ENCODE data around the gene GBE1. TPM values are rescaled to one million over a fixed set of nuclear protein-coding genes. Genes with fewer than 3 reads are reported as not detected.

Gene GBE1
- total RNA-seq, 4 donors from 2014 or later, result 15.8 to 28.6 (median 20.5) TPM

DNA sequence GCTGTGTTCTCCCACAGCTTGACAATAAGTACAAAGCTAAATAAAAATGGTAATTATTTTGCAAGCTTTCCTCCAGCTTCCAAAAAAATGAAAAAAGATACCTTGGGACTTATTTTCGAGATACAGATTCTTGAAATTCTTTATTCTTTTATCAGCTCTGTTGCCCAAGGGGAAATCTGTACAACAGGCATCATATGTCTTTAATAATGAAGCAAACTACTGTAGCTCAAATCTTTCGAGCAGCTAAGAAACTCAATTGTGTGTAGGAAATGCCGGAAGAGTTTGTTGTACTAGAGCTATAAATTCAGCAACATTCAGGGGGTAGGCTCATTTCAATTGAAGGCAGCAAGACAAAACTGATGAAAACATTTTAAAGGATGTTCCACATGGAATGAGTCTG lies 297.7 kb downstream of the GBE1 start:
- H3K4me3 ChIP-seq, result no peak overlapping the region
- no peak for TF ChIP-seq EP300 (IDR thresholded peaks at IDR 0.05)
- TF ChIP-seq POLR2A (IDR thresholded peaks at IDR 0.05), result no peak
- no peak for TF ChIP-seq POLR2AphosphoS5 (IDR thresholded peaks at IDR 0.05)
- TF ChIP-seq, protein P1, sequence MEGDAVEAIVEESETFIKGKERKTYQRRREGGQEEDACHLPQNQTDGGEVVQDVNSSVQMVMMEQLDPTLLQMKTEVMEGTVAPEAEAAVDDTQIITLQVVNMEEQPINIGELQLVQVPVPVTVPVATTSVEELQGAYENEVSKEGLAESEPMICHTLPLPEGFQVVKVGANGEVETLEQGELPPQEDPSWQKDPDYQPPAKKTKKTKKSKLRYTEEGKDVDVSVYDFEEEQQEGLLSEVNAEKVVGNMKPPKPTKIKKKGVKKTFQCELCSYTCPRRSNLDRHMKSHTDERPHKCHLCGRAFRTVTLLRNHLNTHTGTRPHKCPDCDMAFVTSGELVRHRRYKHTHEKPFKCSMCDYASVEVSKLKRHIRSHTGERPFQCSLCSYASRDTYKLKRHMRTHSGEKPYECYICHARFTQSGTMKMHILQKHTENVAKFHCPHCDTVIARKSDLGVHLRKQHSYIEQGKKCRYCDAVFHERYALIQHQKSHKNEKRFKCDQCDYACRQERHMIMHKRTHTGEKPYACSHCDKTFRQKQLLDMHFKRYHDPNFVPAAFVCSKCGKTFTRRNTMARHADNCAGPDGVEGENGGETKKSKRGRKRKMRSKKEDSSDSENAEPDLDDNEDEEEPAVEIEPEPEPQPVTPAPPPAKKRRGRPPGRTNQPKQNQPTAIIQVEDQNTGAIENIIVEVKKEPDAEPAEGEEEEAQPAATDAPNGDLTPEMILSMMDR (IDR thresholded peaks at IDR 0.05), result no peak
- DNase-seq (ENCODE audit: low spot score in 2 of 2), result no peak
- no peaks in the 10 kb centered on the region for H3K4me1 ChIP-seq
- no peaks in the 10 kb centered on the region for H3K9me3 ChIP-seq
- no peaks in the 10 kb centered on the region for H3K27me3 ChIP-seq
- 48% methylated on average over 3 of the region's 3 CpGs for WGBS
- no peak overlapping the region for H3K27ac ChIP-seq
- H3K36me3 ChIP-seq, result no peaks in the 10 kb centered on the region

DNA sequence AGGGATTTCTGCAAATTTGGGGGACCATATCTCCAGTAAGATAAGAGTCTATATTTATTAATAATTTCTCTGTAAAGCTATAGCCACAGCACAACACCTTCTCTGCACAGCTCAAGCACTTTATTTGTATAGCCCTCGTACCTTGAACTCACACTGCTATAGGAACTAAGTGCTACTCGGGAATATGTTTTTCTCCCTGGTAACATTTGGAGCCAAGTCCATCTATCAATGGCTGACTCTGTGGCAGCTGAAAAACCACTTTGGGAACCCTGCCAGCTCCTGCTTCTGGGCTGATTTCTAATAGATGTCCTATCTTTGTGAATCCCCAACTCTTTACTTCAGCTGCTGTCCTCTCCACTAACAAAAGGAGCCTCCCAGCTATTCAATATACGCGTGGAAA lies 298.5 kb downstream of the GBE1 start:
- H3K27ac ChIP-seq, result no peak overlapping the region
- H3K36me3 ChIP-seq, result no peaks in the 10 kb centered on the region
- no peak for DNase-seq (ENCODE audit: low spot score in 2 of 2)
- H3K4me3 ChIP-seq, result no peak overlapping the region
- H3K27me3 ChIP-seq, result no peaks in the 10 kb centered on the region
- no peaks in the 10 kb centered on the region for H3K9me3 ChIP-seq
- WGBS, result 48% methylated on average over 4 of the region's 4 CpGs
- TF ChIP-seq EP300 (IDR thresholded peaks at IDR 0.05) (no peak), POLR2A (IDR thresholded peaks at IDR 0.05) (no peak), POLR2AphosphoS5 (IDR thresholded peaks at IDR 0.05) (no peak)
- TF ChIP-seq, protein P1 (IDR thresholded peaks at IDR 0.05), result no peak
- H3K4me1 ChIP-seq, result no peaks in the 10 kb centered on the region

DNA sequence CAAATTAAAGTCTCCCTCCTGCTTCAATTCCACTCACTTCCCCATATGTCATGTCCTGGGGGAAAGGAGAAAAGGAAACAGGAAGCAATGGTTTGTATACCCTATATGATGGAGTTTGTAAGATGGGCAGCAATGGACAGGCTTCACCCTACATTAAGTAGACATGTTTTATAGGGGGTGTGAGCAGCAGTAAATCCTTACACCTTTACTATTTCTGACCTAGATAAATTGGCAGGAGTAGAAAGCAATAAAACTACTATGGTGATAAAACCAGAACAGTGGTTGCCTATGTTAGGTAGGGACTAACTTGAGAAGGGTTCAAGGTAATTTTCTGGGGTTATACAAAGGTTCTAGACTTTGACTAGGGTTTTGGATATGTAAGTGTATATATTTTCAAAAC lies 301.7 kb downstream of the GBE1 start:
- H3K4me1 ChIP-seq, result no peaks in the 10 kb centered on the region
- no peaks in the 10 kb centered on the region for H3K27me3 ChIP-seq
- H3K9me3 ChIP-seq, result no peaks in the 10 kb centered on the region
- no peak for DNase-seq (ENCODE audit: low spot score in 2 of 2)
- no peak overlapping the region for H3K4me3 ChIP-seq
- TF ChIP-seq EP300 (IDR thresholded peaks at IDR 0.05), result no peak
- TF ChIP-seq POLR2AphosphoS5 (IDR thresholded peaks at IDR 0.05), result no peak
- TF ChIP-seq POLR2A (IDR thresholded peaks at IDR 0.05), result no peak
- TF ChIP-seq, protein P1 (IDR thresholded peaks at IDR 0.05), result no peak
- H3K27ac ChIP-seq, result no peak overlapping the region
- H3K36me3 ChIP-seq, result no peaks in the 10 kb centered on the region

DNA sequence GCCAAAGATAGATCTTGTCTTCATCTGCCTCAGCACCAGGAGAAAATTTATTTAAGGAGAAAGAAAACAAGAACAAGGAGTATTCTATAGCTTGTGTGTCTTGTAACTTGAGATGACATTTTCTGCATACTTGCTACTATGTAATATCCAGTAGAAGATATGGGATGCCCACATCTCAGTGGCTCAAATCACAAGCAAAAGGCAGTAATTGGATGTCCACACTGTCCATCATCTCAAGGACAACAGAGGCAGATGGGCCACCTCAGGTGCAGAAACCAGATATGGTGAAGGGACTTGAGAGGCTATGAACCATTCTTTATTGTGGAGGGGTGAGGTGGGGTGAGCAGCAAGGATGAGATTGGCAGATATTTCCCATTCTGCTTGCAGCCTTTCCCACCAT lies 309.0 kb downstream of the GBE1 start:
- Histone ChIP-seq H3K27me3 (no peaks in the 10 kb centered on the region), H3K4me1 (no peaks in the 10 kb centered on the region), H3K4me3 (no peak overlapping the region), H3K9me3 (no peaks in the 10 kb centered on the region), H3K27ac (no peak overlapping the region), H3K36me3 (no peaks in the 10 kb centered on the region)
- no peak for TF ChIP-seq POLR2A (IDR thresholded peaks at IDR 0.05)
- TF ChIP-seq POLR2AphosphoS5 (IDR thresholded peaks at IDR 0.05), result no peak
- no peak for TF ChIP-seq EP300 (IDR thresholded peaks at IDR 0.05)
- TF ChIP-seq, protein P1 (IDR thresholded peaks at IDR 0.05), result no peak
- DNase-seq (ENCODE audit: low spot score in 2 of 2), result no peak

DNA sequence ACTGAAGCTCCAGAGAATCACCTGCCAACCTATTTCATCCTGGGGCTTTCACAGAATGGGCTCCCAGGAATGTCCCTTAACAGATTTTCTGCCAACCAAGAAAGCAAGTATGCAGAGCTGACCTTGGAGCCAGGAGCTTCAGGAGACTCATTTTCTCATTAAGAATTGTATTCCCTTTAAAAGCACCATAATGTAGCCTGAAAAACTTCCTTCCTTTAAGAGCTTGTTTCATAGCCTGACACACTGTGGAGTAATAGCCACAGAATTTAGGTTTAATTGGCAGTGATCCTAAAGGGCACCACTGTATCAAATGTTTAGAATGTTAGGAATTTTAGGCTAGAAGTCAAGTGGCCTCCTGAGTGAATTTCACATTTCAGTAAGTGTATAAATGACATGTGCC lies 309.8 kb downstream of the GBE1 start:
- Histone ChIP-seq H3K4me1 (no peaks in the 10 kb centered on the region), H3K9me3 (no peaks in the 10 kb centered on the region), H3K4me3 (no peak overlapping the region), H3K27ac (no peak overlapping the region), H3K36me3 (no peaks in the 10 kb centered on the region), H3K27me3 (no peaks in the 10 kb centered on the region)
- DNase-seq (ENCODE audit: low spot score in 2 of 2), result no peak
- TF ChIP-seq POLR2AphosphoS5 (IDR thresholded peaks at IDR 0.05), result no peak
- no peak for TF ChIP-seq EP300 (IDR thresholded peaks at IDR 0.05)
- no peak for TF ChIP-seq POLR2A (IDR thresholded peaks at IDR 0.05)
- TF ChIP-seq, protein P1 (IDR thresholded peaks at IDR 0.05), result no peak

Data from suprapubic skin (tissue), 4 donors.